ENCODE measurements around the gene PRSS1.

DNA sequence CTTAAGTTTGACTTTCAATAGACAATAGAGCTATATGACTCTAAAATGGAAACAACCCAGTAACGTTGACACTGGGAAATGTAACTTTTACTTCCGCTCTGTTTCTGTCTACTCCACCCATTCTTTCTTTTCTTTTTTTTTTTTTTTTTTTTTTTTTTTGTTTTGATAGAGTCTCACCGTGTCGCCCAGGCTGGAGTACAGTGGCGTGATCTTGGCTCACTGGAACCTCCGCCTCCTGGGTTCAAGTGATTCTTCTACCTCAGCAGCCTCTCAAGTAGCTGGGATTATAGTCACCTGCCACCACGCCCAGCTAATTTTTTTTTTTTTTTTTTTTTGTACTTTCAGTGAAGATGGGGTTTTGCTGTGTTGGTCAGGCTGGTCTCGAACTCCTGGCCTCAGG lies 35.4 kb downstream of the PRSS1 start:
- TF ChIP-seq, protein P1, sequence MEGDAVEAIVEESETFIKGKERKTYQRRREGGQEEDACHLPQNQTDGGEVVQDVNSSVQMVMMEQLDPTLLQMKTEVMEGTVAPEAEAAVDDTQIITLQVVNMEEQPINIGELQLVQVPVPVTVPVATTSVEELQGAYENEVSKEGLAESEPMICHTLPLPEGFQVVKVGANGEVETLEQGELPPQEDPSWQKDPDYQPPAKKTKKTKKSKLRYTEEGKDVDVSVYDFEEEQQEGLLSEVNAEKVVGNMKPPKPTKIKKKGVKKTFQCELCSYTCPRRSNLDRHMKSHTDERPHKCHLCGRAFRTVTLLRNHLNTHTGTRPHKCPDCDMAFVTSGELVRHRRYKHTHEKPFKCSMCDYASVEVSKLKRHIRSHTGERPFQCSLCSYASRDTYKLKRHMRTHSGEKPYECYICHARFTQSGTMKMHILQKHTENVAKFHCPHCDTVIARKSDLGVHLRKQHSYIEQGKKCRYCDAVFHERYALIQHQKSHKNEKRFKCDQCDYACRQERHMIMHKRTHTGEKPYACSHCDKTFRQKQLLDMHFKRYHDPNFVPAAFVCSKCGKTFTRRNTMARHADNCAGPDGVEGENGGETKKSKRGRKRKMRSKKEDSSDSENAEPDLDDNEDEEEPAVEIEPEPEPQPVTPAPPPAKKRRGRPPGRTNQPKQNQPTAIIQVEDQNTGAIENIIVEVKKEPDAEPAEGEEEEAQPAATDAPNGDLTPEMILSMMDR (conservative IDR thresholded peaks at IDR 0.05 in 1 of 2, IDR thresholded peaks at IDR 0.05 in 1 of 2; ENCODE audit: extremely low read depth in 1 of 2, insufficient read depth in 1 of 2, low read depth in 1 of 2, low read length in 2 of 2) = no peak
- no peak for TF ChIP-seq EZH2 (IDR thresholded peaks at IDR 0.05; ENCODE audit: borderline replicate concordance, low read length)

Measured in mammary epithelial cell (primary cell).